Prostate gland (tissue), 2 donors: Measurements from ENCODE around the gene KRTAP20-2.

Experiments
- POLR2A ChIP-seq: fragments of 450-650 bp; IDR thresholded peaks from one replicate; pipeline ENCODE4 v1.6.1; 2016; ENCODE audit warnings: antibody characterized with exemption, mild to moderate bottlenecking
- POLR2AphosphoS5 ChIP-seq: sonication (generic); formaldehyde crosslinking; IDR thresholded peaks from one replicate; pipeline ENCODE4 v1.6.1; 2017; ENCODE audit warnings: antibody characterized with exemption
- TF ChIP-seq, protein P1 (sequence below), 4 experiments: fragments of 200-600 bp in 2 of 4; fragments of 450-650 bp in 2 of 4; sonication (generic) in 2 of 4; IDR thresholded peaks; 1 replicate in 3 of 4; 2 replicates in 1 of 4; pipeline ENCODE4 v1.5.1; 2016 to 2019; ENCODE audit warnings: antibody characterized with exemption in 4 of 4, mild to moderate bottlenecking in 2 of 4, moderate library complexity in 2 of 4

DNA sequence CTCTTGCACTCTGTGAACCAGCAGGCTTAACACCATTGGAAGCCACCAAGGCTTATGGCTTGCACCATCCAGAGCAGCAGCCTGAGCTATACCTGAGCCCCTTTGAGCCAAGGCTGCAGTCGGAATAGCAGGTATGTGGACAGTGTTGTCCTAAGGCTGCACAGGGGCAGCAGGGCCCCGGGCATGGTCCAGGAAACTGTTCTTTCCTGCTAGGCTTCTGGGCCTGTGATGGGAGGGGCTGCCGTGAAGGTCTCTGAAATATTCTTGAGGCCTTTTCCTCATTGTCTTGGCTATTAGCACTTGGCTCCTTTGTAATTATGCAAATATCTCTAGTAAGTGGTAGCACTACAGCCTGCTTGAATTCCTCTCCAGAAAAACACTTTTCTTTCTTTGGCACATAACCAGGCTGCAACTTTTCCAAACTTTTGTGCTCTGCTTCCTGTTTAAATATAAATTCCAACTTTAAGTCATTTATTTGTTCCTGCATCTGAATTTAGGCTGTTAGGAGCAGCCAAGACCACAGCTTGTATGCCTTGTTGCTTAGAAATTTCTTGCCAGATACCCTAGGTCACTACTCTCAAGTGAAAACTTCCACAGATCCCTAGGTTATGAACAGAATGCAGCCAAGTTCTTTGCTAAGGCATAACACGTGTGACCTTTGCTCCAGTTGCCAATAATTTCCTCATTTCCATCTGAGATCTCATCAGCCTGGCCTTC, 9.4 kb upstream of the KRTAP20-2 start:
- TF ChIP-seq, protein P1, sequence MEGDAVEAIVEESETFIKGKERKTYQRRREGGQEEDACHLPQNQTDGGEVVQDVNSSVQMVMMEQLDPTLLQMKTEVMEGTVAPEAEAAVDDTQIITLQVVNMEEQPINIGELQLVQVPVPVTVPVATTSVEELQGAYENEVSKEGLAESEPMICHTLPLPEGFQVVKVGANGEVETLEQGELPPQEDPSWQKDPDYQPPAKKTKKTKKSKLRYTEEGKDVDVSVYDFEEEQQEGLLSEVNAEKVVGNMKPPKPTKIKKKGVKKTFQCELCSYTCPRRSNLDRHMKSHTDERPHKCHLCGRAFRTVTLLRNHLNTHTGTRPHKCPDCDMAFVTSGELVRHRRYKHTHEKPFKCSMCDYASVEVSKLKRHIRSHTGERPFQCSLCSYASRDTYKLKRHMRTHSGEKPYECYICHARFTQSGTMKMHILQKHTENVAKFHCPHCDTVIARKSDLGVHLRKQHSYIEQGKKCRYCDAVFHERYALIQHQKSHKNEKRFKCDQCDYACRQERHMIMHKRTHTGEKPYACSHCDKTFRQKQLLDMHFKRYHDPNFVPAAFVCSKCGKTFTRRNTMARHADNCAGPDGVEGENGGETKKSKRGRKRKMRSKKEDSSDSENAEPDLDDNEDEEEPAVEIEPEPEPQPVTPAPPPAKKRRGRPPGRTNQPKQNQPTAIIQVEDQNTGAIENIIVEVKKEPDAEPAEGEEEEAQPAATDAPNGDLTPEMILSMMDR (IDR thresholded peaks at IDR 0.05), result no peak
- TF ChIP-seq POLR2A, result no peak
- TF ChIP-seq POLR2AphosphoS5, result no peak
